ENCODE results near the gene ATP11C. TPM values are rescaled to one million over a fixed set of nuclear protein-coding genes. Genes with fewer than 3 reads are reported as not detected.

The ATP11C gene
- total RNA-seq, 1 donor from 2014 or later = 30.6 TPM

GRCh38 chrX:139770366-139770765, 162.5 kb downstream of the ATP11C start:
- no peak overlapping the region for H3K27ac Mint-ChIP-seq (ENCODE audit: unreplicated experiment)
- H3K9me3 Mint-ChIP-seq = peaks cover 11% of the 10 kb centered on the region
- peaks cover 30% of the 10 kb centered on the region for H3K36me3 Mint-ChIP-seq (ENCODE audit: low read depth)
- no peaks in the 10 kb centered on the region for H3K4me1 Mint-ChIP-seq
- no peak overlapping the region for H3K4me3 Mint-ChIP-seq
- no peak for DNase-seq (ENCODE audit: low read depth, low spot score)
- TF ChIP-seq CTCF (conservative IDR thresholded peaks at IDR 0.05) = no peak
- H3K27me3 Mint-ChIP-seq (ENCODE audit: low read depth) = no peaks in the 10 kb centered on the region

GRCh38 chrX:139766545-139766983, 166.3 kb downstream of the ATP11C start:
- Mint-ChIP-seq H3K27me3 (ENCODE audit: low read depth) (no peaks in the 10 kb centered on the region), H3K27ac (ENCODE audit: unreplicated experiment) (no peak overlapping the region), H3K4me3 (no peak overlapping the region), H3K4me1 (no peaks in the 10 kb centered on the region), H3K36me3 (ENCODE audit: low read depth) (peaks cover 13% of the 10 kb centered on the region), H3K9me3 (peaks cover 8% of the 10 kb centered on the region)
- DNase-seq (ENCODE audit: low read depth, low spot score) = no peak
- no peak for TF ChIP-seq CTCF (conservative IDR thresholded peaks at IDR 0.05)

- Mint-ChIP-seq H3K9me3 (no peaks in the 10 kb centered on the region), H3K4me1 (no peaks in the 10 kb centered on the region), H3K27me3 (ENCODE audit: low read depth) (no peaks in the 10 kb centered on the region), H3K36me3 (ENCODE audit: low read depth) (peaks cover 3% of the 10 kb centered on the region), H3K27ac (ENCODE audit: unreplicated experiment) (no peak overlapping the region), H3K4me3 (no peak overlapping the region)
- DNase-seq (ENCODE audit: low read depth, low spot score) = no peak
- TF ChIP-seq CTCF (conservative IDR thresholded peaks at IDR 0.05) = no peak
These were observed 170.3 kb downstream of the ATP11C start for GRCh38 chrX:139762400-139763183.

GRCh38 chrX:139759637-139760036, 173.2 kb downstream of the ATP11C start:
- Mint-ChIP-seq H3K27ac (ENCODE audit: unreplicated experiment) (no peak overlapping the region), H3K36me3 (ENCODE audit: low read depth) (peaks cover 17% of the 10 kb centered on the region), H3K4me1 (no peaks in the 10 kb centered on the region)

GRCh38 chrX:139758809-139759208, 174.0 kb downstream of the ATP11C start:
- Mint-ChIP-seq H3K36me3 (ENCODE audit: low read depth) (peaks cover 25% of the 10 kb centered on the region), H3K27ac (ENCODE audit: unreplicated experiment) (no peak overlapping the region), H3K4me3 (no peak overlapping the region), H3K27me3 (ENCODE audit: low read depth) (no peaks in the 10 kb centered on the region), H3K9me3 (peaks cover 11% of the 10 kb centered on the region), H3K4me1 (no peaks in the 10 kb centered on the region)
- TF ChIP-seq CTCF (conservative IDR thresholded peaks at IDR 0.05) = no peak
- no peak for DNase-seq (ENCODE audit: low read depth, low spot score)

More at GRCh38 chrX:139759637-139760036, 173.2 kb downstream of the ATP11C start:
- Mint-ChIP-seq H3K4me3 (no peak overlapping the region), H3K27me3 (ENCODE audit: low read depth) (no peaks in the 10 kb centered on the region), H3K9me3 (peaks cover 5% of the 10 kb centered on the region)
- no peak for DNase-seq (ENCODE audit: low read depth, low spot score)
- peak; percentile 64 for TF ChIP-seq CTCF (conservative IDR thresholded peaks at IDR 0.05)
